Measurements from ENCODE around the gene DLGAP4.

DLGAP4 gene

DNA sequence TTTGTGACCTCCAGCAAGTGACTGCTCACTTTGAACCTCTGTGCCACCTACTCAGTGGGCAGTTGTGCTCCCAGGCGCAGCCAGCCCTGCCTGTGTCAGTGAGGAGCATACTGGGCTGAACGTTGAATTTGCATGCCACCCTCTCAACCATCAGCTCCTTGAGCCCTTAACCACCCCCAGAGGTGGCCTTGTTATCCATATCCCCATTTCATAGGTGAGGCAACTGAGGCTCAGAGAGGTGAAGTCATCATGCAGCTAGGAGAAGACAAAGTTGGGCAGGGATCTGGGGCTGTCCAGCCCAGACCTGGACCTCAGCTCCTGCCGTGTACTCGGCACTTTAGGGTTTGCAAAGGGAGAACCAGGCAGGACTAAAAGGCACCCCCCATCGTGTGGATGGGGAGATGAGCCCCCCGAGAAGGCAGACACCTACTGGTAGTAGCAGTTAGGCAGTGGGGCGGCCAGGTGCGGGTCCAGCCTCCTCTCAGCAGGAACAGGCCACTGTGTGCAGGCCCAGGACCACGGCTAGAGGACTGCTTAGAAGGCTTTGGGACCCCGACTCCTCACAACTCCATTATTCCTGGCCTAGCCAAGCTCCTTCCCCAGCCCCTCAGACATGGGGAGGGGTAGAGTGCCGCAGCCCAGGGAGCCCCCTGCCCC, 134.4 kb downstream of the DLGAP4 start:
- FAIRE-seq (no peak), DNase-seq (ENCODE audit: insufficient read length) (no peak)
- no peak for TF ChIP-seq TAF1 (IDR thresholded peaks at IDR 0.05; ENCODE audit: borderline replicate concordance, low read depth, low read length)
- no peak for TF ChIP-seq POLR2AphosphoS5 (IDR thresholded peaks at IDR 0.05; ENCODE audit: low read depth, low read length)
- no peak for TF ChIP-seq POLR2A (IDR thresholded peaks at IDR 0.05; ENCODE audit: low read depth, low read length)

DNA sequence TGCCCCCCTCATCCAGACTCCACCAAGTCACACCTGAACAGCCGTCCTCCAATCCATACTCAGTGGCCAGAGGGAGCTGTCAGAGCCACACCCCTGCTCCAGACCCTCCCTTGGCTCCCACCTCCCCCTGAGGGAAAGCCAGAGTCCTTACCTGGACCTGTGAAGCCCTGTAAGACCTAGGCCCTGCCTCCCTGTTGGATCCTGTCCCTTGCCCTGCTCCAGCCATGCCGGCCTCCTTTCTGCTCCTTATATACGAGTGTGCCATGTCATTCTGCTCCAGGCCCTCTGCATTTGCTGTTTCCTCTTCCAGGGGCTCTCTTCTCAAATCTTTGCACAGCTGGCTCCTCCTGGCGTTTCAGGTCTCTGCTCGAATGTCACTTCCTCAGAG, 134.9 kb downstream of the DLGAP4 start:
- DNase-seq (ENCODE audit: insufficient read length): no peak
- FAIRE-seq: no peak
- TF ChIP-seq TAF1 (IDR thresholded peaks at IDR 0.05; ENCODE audit: borderline replicate concordance, low read depth, low read length) (no peak), POLR2A (IDR thresholded peaks at IDR 0.05; ENCODE audit: low read depth, low read length) (no peak), POLR2AphosphoS5 (IDR thresholded peaks at IDR 0.05; ENCODE audit: low read depth, low read length) (no peak)

DNA sequence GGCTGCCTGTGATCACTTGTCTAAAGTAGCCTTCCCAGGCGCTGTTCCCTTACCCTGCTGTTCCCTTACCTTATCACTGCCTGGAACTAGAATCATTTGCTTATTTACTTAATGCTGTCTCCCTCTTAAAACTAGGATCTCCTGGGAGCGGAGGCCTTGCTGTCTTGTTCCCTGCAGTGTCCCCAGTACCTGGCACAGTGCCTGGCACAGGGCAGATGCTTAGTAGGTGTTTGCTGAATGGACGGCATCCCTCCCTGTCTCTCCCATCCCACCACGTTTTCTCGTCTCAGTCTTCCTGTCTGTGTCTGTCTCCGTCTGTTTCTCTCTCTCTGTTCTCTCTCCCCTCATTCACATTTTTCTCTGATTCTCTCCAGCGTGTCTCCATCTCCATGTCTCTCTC, 135.3 kb downstream of the DLGAP4 start:
- DNase-seq (ENCODE audit: insufficient read length): no peak
- TF ChIP-seq TAF1 (IDR thresholded peaks at IDR 0.05; ENCODE audit: borderline replicate concordance, low read depth, low read length): no peak
- no peak for TF ChIP-seq POLR2A (IDR thresholded peaks at IDR 0.05; ENCODE audit: low read depth, low read length)
- TF ChIP-seq POLR2AphosphoS5 (IDR thresholded peaks at IDR 0.05; ENCODE audit: low read depth, low read length): no peak
- FAIRE-seq: no peak

DNA sequence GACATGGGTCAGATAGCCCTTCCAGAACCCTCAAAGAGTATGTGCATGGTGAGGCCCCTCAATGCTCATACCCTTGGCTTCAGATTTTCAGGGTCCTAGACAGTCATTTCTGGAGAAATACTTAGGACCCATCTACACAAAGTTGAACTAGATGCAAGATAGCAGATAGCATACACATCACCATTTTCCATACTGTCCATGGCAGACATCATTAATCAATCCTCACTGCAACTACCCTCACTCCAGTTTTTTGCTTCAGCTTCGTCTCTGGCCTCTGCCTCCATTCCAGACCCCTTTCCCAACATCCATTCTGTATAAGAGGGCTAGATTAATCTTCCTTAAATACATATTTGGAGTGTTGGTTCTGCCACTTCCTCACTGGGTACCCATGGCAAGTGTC, 139.7 kb downstream of the DLGAP4 start:
- TF ChIP-seq POLR2AphosphoS5 (IDR thresholded peaks at IDR 0.05; ENCODE audit: low read depth, low read length): no peak
- TF ChIP-seq POLR2A (IDR thresholded peaks at IDR 0.05; ENCODE audit: low read depth, low read length): no peak
- no peak for TF ChIP-seq TAF1 (IDR thresholded peaks at IDR 0.05; ENCODE audit: borderline replicate concordance, low read depth, low read length)
- FAIRE-seq (no peak), DNase-seq (ENCODE audit: insufficient read length) (no peak)

DNA sequence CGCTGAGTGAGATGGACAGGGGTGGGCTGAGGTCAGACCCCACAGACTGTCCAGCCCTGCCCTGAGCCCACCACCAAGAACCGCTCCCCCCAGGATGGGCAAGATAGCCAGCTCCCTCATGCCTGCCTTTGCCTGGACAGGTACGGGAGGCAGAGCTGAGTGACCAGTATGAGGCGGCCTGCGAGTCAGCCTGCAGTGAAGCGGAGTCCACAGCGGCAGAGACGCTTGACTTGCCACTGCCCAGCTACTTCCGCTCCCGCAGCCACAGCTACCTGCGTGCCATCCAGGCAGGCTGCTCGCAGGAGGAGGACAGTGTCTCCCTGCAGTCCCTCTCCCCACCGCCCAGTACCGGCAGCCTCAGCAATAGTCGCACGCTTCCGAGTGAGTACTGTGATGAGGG, 140.4 kb downstream of the DLGAP4 start:
- TF ChIP-seq POLR2A (IDR thresholded peaks at IDR 0.05; ENCODE audit: low read depth, low read length) (no peak), TAF1 (IDR thresholded peaks at IDR 0.05; ENCODE audit: borderline replicate concordance, low read depth, low read length) (no peak), POLR2AphosphoS5 (IDR thresholded peaks at IDR 0.05; ENCODE audit: low read depth, low read length) (no peak)
- no peak for DNase-seq (ENCODE audit: insufficient read length)
- no peak for FAIRE-seq

DNA sequence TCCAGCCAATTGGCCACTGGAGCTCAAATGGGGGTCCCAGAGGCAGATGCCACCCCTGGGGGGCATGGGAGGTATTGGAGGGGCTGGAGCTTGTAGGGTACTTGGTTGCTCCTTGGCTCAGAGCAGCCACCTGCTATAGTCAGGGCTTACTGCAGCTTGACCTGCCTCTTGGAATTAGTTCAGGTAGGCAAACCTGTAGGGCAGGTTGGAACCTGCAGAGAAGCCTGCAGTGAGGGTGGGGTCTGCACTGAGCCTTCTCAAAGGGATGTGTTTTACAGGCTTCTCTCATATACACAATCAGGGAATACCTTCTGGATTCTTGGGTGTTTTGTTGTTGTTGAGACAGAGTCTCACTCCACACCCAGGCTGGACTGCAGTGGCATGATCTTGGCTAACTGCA, 141.0 kb downstream of the DLGAP4 start:
- no peak for DNase-seq (ENCODE audit: insufficient read length)

DNA sequence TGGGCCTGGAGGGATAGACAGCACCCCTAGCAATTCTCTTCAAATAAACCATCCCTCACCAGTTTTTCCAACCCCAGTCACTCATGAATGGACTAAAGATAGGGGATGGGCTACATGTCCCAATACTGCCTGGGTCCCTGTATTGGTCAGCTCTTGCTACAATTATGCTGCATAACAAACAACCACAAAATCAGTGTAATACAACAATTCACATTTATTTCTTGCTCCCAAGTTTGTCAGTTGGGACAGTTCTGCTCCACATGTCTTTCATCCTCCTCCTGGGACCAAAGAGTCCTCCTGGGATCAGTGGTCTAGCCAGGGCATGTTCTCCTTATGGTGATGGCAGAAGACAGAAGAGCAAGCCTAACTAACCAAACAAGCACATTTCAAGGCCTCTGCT, 143.5 kb downstream of the DLGAP4 start:
- FAIRE-seq (no peak), DNase-seq (ENCODE audit: insufficient read length) (no peak)
- no peak for TF ChIP-seq POLR2AphosphoS5 (IDR thresholded peaks at IDR 0.05; ENCODE audit: low read depth, low read length)

More for the DNA sequence above, 141.0 kb downstream of the DLGAP4 start:
- TF ChIP-seq POLR2AphosphoS5 (IDR thresholded peaks at IDR 0.05; ENCODE audit: low read depth, low read length) (no peak), TAF1 (IDR thresholded peaks at IDR 0.05; ENCODE audit: borderline replicate concordance, low read depth, low read length) (no peak), POLR2A (IDR thresholded peaks at IDR 0.05; ENCODE audit: low read depth, low read length) (no peak)
- FAIRE-seq: no peak

DNA sequence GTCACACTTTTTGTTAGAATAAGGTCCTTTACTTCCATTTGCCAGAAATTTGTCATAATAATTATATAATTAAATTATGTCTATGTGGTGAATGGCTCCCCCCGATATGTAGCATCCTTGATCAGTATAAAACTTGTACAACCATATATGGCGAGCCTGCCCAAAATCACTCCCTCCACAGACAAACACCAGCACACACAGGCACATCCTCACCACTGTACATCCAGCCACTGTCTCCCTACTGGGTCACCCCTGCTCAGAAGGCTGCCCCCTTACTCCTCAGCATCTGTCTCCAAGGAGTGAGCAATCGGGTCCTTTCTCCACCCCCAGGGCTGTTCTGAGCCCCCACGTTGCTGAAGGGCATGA, 148.2 kb downstream of the DLGAP4 start:
- no peak for FAIRE-seq
- no peak for DNase-seq (ENCODE audit: insufficient read length)

DNA sequence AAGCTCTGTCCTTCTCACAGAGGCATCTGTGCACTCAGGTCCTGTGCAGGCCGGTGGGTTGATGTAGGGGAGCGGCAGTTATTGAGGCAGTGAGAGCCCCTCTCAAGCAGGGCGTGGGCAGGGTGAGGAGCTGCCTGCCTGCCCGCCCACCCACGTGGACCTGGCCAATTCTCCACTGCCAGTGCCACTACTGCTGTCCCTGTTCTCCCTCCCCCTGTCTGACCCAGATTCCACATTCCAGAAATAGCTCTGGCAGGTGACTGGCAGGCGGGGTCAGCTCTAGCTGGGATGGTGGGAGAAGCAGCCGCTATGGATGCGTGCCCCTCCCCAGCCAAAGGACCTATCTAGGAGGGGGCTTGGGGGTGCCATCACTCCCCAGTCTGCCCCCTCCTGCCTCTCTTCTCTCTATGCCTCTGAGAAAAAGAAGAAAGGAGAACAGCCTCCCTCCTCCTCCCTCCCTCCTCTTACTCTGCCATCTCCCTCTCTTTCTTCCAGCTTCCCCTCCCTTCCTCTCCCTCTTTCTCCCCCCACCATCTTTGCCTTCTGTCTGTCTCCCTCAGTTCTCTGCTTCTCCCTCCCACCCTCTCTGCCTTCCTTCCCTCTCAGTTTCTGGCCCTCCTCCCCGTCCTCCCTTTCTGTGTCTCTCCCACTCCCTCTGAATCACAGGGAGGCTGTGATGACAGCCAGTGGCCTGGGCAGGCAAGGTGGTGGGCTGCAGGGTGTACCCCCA, 148.7 kb downstream of the DLGAP4 start:
- DNase-seq (ENCODE audit: insufficient read length) (no peak), FAIRE-seq (no peak)
- TF ChIP-seq TAF1 (IDR thresholded peaks at IDR 0.05; ENCODE audit: borderline replicate concordance, low read depth, low read length) (no peak), POLR2AphosphoS5 (IDR thresholded peaks at IDR 0.05; ENCODE audit: low read depth, low read length) (no peak), POLR2A (IDR thresholded peaks at IDR 0.05; ENCODE audit: low read depth, low read length) (no peak)

More for the DNA sequence above, 148.2 kb downstream of the DLGAP4 start:
- TF ChIP-seq POLR2A (IDR thresholded peaks at IDR 0.05; ENCODE audit: low read depth, low read length) (no peak), POLR2AphosphoS5 (IDR thresholded peaks at IDR 0.05; ENCODE audit: low read depth, low read length) (no peak), TAF1 (IDR thresholded peaks at IDR 0.05; ENCODE audit: borderline replicate concordance, low read depth, low read length) (no peak)

DNA sequence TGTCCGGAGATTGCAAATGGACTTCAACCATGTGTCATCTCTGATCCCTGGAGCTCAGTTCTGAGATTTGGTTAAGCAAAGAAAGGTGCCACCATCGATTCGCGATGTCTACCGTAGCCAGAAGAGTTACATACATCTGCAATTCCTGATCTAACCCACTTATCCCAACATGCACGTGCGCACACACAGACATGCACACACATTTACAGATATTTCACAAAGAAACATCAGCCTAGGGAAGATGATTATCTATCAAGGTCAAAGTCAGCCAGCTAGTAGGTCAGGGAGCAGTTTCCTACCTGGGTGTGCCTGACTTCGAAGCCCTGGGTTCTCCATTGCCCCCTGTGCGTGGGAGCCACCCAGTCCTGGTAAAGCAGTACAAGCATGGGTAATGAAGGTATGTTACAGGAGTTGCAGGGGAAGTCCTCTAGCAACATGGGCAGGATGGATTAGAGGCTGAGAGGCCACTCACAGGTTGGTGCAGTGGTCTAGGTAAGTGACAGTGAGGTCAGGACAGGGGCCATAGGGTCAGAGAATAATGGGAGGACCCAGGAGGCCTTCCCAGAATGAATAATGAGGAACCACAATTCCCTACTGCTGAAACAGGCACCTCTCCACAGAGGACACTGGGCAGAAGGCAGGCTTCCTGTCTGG, 150.0 kb downstream of the DLGAP4 start:
- no peak for DNase-seq (ENCODE audit: insufficient read length)
- TF ChIP-seq POLR2A (IDR thresholded peaks at IDR 0.05; ENCODE audit: low read depth, low read length) (no peak), TAF1 (IDR thresholded peaks at IDR 0.05; ENCODE audit: borderline replicate concordance, low read depth, low read length) (no peak), POLR2AphosphoS5 (IDR thresholded peaks at IDR 0.05; ENCODE audit: low read depth, low read length) (no peak)
- FAIRE-seq: no peak

DNA sequence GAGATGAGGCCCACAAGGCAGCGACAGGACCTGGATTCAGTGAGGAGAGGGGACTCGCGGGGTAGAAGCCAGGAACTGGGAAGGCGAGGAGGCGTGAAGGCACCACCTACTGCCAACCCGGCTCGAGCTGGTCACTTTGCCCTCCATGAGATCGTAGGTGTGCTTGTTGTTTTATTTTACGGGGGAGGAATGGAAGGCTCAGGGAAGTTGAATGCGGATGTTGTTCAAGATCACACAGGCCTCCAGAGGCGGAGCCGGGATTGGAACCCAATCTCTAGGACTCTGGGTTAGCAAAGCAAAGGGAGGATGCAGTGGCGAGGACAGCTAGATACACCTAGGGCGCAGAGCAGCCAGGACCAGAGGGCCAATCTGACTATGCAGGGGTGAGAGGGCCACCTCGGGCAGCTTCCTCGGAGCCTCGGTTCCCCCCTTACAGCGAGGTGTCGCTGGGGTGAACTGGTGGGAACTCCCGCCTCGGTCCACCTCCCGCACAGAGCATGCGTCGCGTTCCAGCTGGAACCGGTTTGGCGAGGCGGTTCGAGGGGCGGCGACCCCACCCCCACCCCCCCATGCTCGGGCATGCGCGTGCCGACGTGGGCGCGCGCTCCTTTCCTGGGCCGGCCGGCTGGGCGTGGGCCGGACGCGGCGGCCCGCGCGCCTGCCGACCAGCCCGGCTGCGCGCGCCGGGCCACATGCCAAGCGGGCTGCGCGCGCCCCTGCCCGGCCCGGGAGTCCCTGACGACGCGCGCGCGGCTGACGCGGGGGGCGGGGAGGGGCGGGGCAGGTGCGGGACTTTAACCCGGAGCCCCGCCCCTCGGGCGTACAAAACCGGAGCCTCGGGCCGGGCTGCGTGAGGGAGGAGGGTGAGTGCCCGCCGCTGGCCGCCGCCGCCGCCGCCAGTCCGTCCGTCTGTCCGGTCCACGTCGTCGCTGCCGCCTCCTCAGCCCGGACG, 154.8 kb downstream of the DLGAP4 start:
- peak; percentile 67; the same call in 1 of the 2 replicates for TF ChIP-seq POLR2A (IDR thresholded peaks at IDR 0.05; ENCODE audit: low read depth, low read length)
- TF ChIP-seq POLR2AphosphoS5 (IDR thresholded peaks at IDR 0.05; ENCODE audit: low read depth, low read length): peak; percentile 68; the same call in 1 of the 2 replicates
- 0 out of 2 replicates have a peak, but pooled peaks have one; percentile 38 for TF ChIP-seq TAF1 (IDR thresholded peaks at IDR 0.05; ENCODE audit: borderline replicate concordance, low read depth, low read length)
- DNase-seq (ENCODE audit: insufficient read length): peak; percentile 85
- FAIRE-seq: peak; percentile 96
